Renal pelvis (tissue), 4 donors: ENCODE results near the gene NEMP2. TPM values are rescaled to one million over a fixed set of nuclear protein-coding genes. Genes with fewer than 3 reads are reported as not detected.

ENCODE experiments used
- DNase-seq: peaks from one replicate; pipeline ENCODE4 v3.0.0-alpha.2; 2013
- polyA plus RNA-seq, 3 donors: library from polyadenylated mRNA; unstranded; fragments of 120-200 nt; gene quantifications; one replicate each; pipeline ENCODE4 v1.2.1, GENCODE V29; 2013; ENCODE audit not compliant: insufficient read length in 3 of 3

Gene NEMP2
- polyA plus RNA-seq, 3 donors = 11.2 to 13.7 (median 11.8) TPM

GRCh38 chr2:190563646-190564045 is 29.1 kb upstream of the NEMP2 start:
- no peak for DNase-seq

GRCh38 chr2:190563109-190563508 is 28.6 kb upstream of the NEMP2 start:
- DNase-seq = no peak

- no peak for DNase-seq
Measured at GRCh38 chr2:190562121-190562520, 27.6 kb upstream of the NEMP2 start.

DNA sequence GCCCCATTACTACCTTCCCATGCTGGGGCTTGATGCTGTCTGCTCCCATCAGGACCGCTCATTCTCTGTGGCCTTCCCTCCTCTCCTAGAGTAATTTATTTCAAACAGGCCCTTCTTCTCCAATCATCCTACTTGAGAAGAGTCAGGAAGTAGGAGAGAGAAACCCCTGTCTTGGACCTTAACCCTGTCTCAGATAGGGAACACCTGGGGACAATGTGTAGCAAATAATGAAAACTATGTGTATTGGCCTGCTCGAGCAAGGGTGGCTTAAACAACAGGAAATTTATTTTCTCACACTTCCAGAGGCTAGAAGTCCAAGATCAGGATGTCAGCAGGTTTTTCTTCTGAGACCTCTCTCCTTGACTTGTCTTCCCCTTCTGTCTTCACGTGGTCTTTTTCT is 26.6 kb upstream of the NEMP2 start:
- DNase-seq = no peak

GRCh38 chr2:190554357-190555006 is 20.0 kb upstream of the NEMP2 start:
- DNase-seq = no peak

- no peak for DNase-seq
Measured at GRCh38 chr2:190553254-190553653, 18.7 kb upstream of the NEMP2 start.

DNA sequence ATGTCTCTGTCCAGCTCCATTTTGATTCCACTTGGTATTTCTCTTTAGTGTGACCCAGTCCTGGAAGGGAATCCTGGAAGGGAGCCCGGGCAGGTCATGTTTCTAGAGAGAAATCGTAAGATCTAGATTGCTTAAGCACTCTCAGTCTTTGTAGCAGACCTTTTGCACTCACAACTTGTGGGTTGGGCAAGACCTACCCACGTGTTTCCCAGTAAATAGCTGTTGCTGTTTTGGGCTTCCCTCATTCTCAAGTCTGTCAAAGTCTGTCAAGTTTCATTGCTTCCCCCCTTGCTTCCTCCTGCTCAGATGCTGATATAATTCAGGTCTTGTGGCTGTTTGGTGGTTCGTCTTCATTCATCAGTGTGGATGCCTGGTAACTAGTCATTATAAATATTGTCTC is 17.4 kb upstream of the NEMP2 start:
- no peak for DNase-seq

GRCh38 chr2:190550137-190550536 is 15.6 kb upstream of the NEMP2 start:
- DNase-seq = no peak

DNA sequence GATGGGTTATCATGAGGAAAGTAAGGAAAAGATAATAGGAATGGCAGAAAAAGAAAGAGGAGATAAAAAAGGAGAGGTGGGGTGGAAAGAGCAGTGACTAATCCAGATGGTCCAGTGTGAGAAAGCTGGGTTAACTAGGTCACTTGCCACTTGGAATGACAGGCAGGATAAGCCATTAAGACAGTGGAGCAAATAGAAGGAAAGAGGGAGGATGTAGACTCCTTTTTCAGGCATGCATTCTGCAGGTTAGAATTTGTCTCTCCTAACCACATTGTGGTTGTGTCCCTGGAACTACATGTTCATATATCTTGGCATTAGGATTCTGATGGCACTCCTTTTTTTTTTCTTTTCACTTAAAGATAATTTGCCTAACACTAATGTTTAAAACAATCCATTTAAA is 13.4 kb upstream of the NEMP2 start:
- no peak for DNase-seq

DNA sequence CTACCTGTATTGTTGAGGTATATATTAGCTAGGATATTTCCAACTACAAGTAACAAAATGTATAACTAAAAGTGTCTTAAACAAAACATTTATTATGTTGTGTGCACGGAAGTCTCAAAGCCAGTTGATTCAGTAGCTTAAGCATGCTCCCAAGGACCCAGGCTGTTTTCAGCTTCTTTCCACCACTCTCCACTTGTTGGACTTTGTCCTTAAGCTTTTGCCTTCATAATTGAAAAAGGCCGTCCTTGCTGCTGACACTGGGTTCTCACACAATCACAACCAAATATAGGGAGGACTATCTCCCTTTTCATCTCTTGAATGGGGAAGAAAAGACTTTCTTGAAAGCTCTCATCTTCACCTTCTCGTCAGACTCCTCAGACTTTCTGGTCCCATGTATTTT is 12.2 kb upstream of the NEMP2 start:
- no peak for DNase-seq

DNA sequence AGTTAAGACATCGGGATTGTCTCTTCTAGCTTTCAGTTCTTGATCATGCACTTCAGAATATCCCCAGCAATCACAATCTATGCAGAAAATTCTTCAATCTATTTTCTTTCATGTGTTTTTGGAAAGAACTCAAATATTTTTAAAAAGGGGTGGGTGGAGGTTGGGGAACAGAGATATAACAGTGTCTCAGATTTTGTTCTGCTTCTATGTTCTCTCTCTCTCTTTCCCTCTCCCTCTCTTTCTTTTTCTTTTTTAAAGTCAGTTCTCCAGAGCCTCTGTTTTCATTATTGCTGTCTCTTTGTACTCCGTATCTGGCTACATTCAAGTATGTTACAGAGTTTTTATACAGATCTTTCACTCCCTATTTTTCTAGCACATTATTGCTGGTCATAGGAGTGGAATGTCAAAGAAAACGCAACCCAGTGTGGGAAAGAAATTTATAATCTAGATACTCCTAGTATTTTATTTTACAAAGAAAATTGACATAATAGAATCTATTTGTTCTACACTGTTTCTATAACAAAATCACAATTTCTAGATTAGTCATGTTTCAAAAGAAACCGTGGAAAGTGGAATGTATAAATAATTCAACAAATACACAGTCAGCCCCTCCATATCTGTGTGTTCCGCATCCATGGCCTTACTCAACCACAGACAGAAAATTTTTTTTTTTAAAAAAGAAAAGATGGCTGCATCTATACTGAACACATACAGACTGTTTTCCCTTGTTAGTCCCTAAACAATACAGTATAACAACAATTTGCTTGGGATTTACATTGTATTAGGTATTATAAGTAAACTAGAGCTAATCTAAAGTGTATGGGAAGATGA is 11.2 kb upstream of the NEMP2 start:
- no peak for DNase-seq

DNA sequence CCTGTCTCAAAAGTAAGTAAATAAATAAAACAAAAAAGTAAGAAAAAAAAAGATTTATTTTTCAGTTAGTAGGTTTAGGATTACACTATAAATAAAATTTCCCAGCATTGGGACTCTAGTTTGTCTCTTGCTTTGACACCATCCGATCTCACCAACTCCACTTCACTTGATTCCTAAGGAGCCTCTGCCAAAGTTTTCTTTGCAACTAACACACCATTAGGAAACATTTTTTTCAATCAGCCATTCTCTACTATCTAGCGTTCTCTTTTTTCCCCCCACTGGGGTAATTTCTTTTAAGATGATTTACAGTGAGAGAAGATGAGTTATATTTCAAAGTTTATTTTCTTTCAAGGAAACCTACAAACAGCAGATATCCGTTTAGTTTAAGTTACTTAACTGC is 10.6 kb upstream of the NEMP2 start:
- DNase-seq = no peak

DNA sequence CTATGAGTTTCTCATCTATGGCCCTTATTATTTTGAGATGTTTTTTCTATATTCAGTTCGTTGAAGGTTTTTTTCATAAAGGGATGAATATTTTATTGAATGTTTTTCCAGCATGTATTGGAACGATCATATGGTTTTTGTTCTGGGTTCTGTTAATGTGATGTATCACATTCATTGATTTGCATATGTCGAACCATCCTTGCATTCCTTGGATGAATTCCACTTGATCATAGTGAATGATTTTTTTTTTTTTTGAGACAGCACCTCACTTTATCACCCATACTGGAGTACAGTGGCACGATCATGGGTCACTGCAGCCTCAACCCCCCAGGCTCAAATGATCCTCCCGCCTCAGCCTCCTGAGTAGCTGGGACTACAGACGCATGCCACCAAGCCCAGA is 5.5 kb upstream of the NEMP2 start:
- peak; percentile 24 for DNase-seq

GRCh38 chr2:190538201-190538600 is 3.7 kb upstream of the NEMP2 start:
- no peak for DNase-seq

GRCh38 chr2:190537765-190538164 is 3.2 kb upstream of the NEMP2 start:
- DNase-seq = no peak

GRCh38 chr2:190535586-190535985 is 1.1 kb upstream of the NEMP2 start:
- no peak for DNase-seq

DNA sequence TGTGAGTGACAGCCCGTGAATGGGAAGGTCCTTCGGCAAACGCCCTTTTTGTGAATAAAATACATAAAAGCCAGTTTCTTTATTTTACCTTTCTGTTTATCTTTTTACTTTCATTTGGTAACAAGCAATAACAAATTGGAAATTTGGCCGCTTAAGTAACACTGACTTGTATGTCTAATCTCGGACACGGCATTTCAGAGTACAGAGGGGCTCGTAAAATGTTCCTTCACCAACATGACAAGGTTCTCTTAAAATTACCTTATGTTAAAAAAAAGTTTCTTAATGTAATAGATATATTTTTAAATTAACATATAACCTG is 558 bp upstream of the NEMP2 start:
- DNase-seq = no peak

DNA sequence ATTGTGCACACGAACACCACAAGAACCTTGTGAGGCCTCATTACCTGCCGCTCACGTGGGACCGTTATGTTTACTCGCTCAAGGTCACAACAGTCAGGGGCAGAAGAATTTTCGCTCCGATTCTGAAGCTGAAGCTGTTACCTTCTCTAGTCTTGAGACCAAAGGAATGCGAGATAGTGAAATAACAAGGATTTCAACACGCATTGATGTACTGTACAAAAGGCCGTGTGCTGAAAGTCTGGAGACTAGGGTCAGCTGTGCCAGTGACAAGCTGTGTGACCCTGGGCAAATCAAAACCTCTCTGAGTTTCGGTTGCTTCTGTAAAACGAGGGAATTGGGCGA is 583 bp downstream of the NEMP2 start:
- no peak for DNase-seq

DNA sequence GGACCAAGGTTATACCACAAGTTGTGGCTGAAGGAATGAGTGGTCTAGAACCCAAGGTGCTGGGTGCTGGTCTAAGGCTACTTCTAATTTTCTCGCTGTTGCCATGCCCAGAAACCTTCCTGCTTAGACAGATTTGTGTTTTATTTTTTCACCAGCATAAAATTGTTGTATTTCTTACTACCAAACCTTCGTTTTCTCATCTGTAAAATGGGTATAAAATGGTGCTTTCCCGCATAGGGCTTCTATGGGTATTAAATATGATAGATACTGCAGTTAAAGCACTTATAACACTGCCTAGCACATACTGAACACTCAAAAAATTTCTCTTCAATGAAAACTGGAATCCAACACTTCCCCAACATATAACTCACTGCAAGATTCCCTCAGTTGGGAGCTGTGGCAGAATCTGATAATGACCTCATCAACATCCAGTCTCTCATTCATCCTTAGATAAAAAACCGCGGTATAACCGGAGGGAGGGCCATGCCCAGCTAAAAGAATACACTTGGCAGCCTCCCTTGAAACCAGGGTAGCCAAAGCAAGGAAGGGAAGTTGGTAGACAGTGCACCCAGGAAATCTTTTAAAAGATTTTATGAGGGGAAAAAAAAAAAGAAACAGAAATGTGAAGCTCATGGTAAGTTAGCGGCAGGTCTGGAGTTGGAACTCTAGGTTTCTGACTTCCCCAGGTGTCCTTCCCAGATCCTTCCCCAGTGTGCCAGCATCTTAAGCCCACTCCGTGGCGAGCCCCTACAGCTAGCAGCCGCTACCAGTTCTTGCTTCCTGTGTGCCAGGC is 1.2 kb downstream of the NEMP2 start:
- DNase-seq = no peak

- DNase-seq = no peak
Measured at GRCh38 chr2:190532581-190532980, 1.9 kb downstream of the NEMP2 start.

- DNase-seq = peak; percentile 16
Measured at GRCh38 chr2:190530248-190530900, 4.1 kb downstream of the NEMP2 start.

DNA sequence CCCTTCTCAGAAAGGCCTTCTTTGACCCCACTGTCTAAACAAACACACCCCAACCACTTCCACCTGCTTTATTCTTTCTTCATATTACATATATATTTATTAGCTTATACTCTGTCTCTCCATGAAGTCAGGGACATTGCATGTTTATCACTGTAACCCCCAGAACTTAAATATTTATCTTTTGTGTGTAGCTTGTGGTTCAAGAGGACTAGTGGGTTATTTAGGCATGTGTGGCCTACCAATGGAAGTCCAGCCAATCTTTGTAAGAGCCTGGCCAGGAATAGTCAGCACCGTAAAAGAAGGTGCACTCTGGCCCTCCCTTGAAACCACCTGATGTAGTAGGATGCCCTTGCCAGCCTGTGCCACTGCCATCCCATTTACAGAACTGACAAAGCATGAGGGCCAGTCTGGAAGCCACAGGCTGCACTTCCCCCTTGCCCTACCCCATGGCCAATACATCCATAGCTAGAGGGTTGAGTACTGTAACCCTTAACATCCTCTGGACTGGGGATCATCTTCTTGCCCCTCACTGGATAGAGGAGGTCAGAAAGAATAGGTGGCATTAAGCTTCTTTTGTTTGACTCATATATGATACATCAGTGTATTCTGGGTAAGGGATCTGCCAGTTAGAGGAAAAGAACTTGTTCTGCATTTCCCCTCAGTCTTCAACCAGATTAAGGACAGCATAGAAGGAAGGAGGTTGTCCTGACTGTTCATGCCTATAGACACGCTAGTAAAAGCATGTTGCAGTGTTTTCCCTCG is 4.9 kb downstream of the NEMP2 start:
- DNase-seq = no peak
